PFSK-1 (cell line): ENCODE measurements around the gene KDM3A.

Source experiments
- FOXP2 ChIP-seq: optimal IDR thresholded peaks from 2 replicates; pipeline ENCODE3; 2011; ENCODE audit warnings: borderline replicate concordance, control low read depth, inconsistent platforms; ENCODE audit not compliant: insufficient read depth; ENCODE audit errors: extremely low read length, extremely low read depth
- POLR2AphosphoS5 ChIP-seq: IDR thresholded peaks from 2 replicates; pipeline ENCODE4 v1.6.1; 2012; ENCODE audit warnings: low read depth, mild to moderate bottlenecking, control low read depth, low read length, moderate library complexity
- SIN3A ChIP-seq: IDR thresholded peaks from 2 replicates; pipeline ENCODE4 v1.6.1; 2012; ENCODE audit warnings: mild to moderate bottlenecking, low read length, moderate library complexity, borderline replicate concordance; ENCODE audit not compliant: insufficient read depth
- TAF1 ChIP-seq: IDR thresholded peaks from 2 replicates; pipeline ENCODE4 v1.6.1; 2012; ENCODE audit warnings: low read length, control low read depth, borderline replicate concordance; ENCODE audit not compliant: insufficient read depth
- TF ChIP-seq, protein P1 (sequence below), 2 experiments: IDR thresholded peaks; 2 replicates each; pipeline versions ENCODE4 v1.6.1 to v1.8.0; 2011 to 2012; ENCODE audit warnings: low read depth in 2 of 2, low read length in 2 of 2, control low read depth in 1 of 2, inconsistent platforms in 1 of 2, mild to moderate bottlenecking in 1 of 2, moderate library complexity in 1 of 2; ENCODE audit not compliant: insufficient read depth in 1 of 2

Gene KDM3A

GRCh38 chr2:86525421-86526340, 84.5 kb downstream of the KDM3A start:
- TF ChIP-seq SIN3A (no peak), POLR2AphosphoS5 (no peak), TAF1 (no peak), FOXP2 (no peak)
- TF ChIP-seq, protein P1, sequence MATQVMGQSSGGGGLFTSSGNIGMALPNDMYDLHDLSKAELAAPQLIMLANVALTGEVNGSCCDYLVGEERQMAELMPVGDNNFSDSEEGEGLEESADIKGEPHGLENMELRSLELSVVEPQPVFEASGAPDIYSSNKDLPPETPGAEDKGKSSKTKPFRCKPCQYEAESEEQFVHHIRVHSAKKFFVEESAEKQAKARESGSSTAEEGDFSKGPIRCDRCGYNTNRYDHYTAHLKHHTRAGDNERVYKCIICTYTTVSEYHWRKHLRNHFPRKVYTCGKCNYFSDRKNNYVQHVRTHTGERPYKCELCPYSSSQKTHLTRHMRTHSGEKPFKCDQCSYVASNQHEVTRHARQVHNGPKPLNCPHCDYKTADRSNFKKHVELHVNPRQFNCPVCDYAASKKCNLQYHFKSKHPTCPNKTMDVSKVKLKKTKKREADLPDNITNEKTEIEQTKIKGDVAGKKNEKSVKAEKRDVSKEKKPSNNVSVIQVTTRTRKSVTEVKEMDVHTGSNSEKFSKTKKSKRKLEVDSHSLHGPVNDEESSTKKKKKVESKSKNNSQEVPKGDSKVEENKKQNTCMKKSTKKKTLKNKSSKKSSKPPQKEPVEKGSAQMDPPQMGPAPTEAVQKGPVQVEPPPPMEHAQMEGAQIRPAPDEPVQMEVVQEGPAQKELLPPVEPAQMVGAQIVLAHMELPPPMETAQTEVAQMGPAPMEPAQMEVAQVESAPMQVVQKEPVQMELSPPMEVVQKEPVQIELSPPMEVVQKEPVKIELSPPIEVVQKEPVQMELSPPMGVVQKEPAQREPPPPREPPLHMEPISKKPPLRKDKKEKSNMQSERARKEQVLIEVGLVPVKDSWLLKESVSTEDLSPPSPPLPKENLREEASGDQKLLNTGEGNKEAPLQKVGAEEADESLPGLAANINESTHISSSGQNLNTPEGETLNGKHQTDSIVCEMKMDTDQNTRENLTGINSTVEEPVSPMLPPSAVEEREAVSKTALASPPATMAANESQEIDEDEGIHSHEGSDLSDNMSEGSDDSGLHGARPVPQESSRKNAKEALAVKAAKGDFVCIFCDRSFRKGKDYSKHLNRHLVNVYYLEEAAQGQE (IDR thresholded peaks at IDR 0.05; ENCODE audit: insufficient read depth in 1 of 2, low read depth in 2 of 2, low read length in 2 of 2), result no peak

DNA sequence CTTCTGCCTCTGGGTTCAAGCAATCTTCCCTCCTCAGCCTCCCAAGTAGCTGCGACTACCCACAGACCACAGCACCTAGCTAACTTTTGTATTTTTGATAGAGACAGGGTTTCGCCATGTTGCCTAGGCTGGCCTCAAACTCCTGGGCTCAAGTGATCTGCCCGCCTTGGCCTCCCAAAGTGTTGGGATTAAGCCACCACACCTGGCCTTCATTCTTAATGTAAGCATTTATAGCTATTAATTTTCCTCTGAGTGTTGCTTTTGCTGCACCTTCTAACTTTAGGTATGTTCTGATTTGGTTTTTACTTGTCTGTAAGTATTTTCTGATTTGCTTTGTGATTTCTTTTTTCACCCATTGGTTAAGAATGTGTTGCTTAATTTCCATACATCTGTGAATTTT, 92.4 kb downstream of the KDM3A start:
- no peak for TF ChIP-seq SIN3A
- no peak for TF ChIP-seq FOXP2
- no peak for TF ChIP-seq POLR2AphosphoS5
- TF ChIP-seq TAF1, result no peak
- TF ChIP-seq, protein P1 (IDR thresholded peaks at IDR 0.05; ENCODE audit: insufficient read depth in 1 of 2, low read depth in 2 of 2, low read length in 2 of 2), result no peak

- no peak for TF ChIP-seq POLR2AphosphoS5
- TF ChIP-seq SIN3A, result no peak
- no peak for TF ChIP-seq FOXP2
- TF ChIP-seq, protein P1 (IDR thresholded peaks at IDR 0.05; ENCODE audit: insufficient read depth in 1 of 2, low read depth in 2 of 2, low read length in 2 of 2), result no peak
- no peak for TF ChIP-seq TAF1
Observed at GRCh38 chr2:86541334-86541733, 100.2 kb downstream of the KDM3A start.
